Mesendoderm (in vitro differentiated cells): ENCODE measurements around the gene PCYT2. TPM values are rescaled to one million over a fixed set of nuclear protein-coding genes. Genes with fewer than 3 reads are reported as not detected.

Source experiments
- DNase-seq: peaks from one replicate; pipeline ENCODE4 v3.0.0; 2013
- H2AK5ac ChIP-seq: 2 replicates; pipeline ENCODE4 v1.6.1; 2013; ENCODE audit warnings: low read length, inconsistent platforms
- H2BK120ac ChIP-seq: 2 replicates; pipeline ENCODE4 v1.6.1; 2013; ENCODE audit warnings: low read depth, mild to moderate bottlenecking, low read length, moderate library complexity, mixed read lengths
- H2BK15ac ChIP-seq: replicated peaks from 2 replicates; pipeline ENCODE4 v1.6.1; 2013; ENCODE audit warnings: low read depth, mild to moderate bottlenecking, moderate library complexity
- H2BK5ac ChIP-seq: 2 replicates; pipeline ENCODE4 v1.6.1; 2013; ENCODE audit warnings: low read length, inconsistent platforms
- H3K18ac ChIP-seq: 2 replicates; pipeline ENCODE4 v1.6.1; 2013; ENCODE audit warnings: mild to moderate bottlenecking, low read length, mixed read lengths
- H3K23ac ChIP-seq: one replicate; pipeline ENCODE4 v1.6.1; 2013; ENCODE audit warnings: low read length
- H3K27ac ChIP-seq: 2 replicates; pipeline ENCODE4 v1.5.1; 2013; ENCODE audit warnings: low read depth, mild to moderate bottlenecking, inconsistent platforms, low read length, moderate library complexity
- H3K27me3 ChIP-seq: 2 replicates; pipeline ENCODE4 v1.6.1; 2013; ENCODE audit warnings: low read length, control low read depth, mild to moderate bottlenecking, inconsistent platforms; ENCODE audit not compliant: insufficient read depth, poor library complexity
- H3K36me3 ChIP-seq: 2 replicates; pipeline ENCODE4 v1.6.1; 2013; ENCODE audit warnings: low read length, inconsistent platforms; ENCODE audit not compliant: control insufficient read depth, insufficient read depth
- H3K4ac ChIP-seq: one replicate; pipeline ENCODE4 v1.6.1; 2013; ENCODE audit warnings: low read depth, mild to moderate bottlenecking, low read length, moderate library complexity
- H3K4me1 ChIP-seq: 2 replicates; pipeline ENCODE4 v1.6.1; 2013; ENCODE audit warnings: low read depth, low read length, inconsistent platforms; ENCODE audit not compliant: control insufficient read depth
- H3K4me2 ChIP-seq: 2 replicates; pipeline ENCODE4 v1.6.1; 2013; ENCODE audit warnings: low read length
- H3K4me3 ChIP-seq: 2 replicates; pipeline ENCODE4 v1.5.1; 2013; ENCODE audit warnings: mild to moderate bottlenecking, low read length
- H3K56ac ChIP-seq: one replicate; pipeline ENCODE4 v1.6.1; 2013; ENCODE audit warnings: low read length
- H3K79me1 ChIP-seq: 2 replicates; pipeline ENCODE4 v1.6.1; 2013; ENCODE audit warnings: low read length, inconsistent platforms
- H3K79me2 ChIP-seq: 2 replicates; pipeline ENCODE4 v1.6.1; 2013; ENCODE audit warnings: mild to moderate bottlenecking, low read length; ENCODE audit not compliant: control insufficient read depth, insufficient read depth
- H3K9ac ChIP-seq: 2 replicates; pipeline ENCODE4 v1.6.1; 2013; ENCODE audit warnings: low read length, inconsistent platforms
- H4K5ac ChIP-seq: one replicate; pipeline ENCODE4 v1.6.1; 2013; ENCODE audit warnings: low read length
- H4K8ac ChIP-seq: one replicate; pipeline ENCODE4 v1.6.1; 2013; ENCODE audit warnings: low read depth, mild to moderate bottlenecking, control low read depth, low read length, moderate library complexity
- WGBS: extraction: QIAGEN DNeasy Blood & Tissue Kit; methylation state at CpG from one replicate; pipeline ENCODE4 v1.1.7; 2013; ENCODE audit warnings: low lambda C conversion rate, missing lambda C conversion rate; ENCODE audit not compliant: insufficient coverage; ENCODE audit errors: extremely low coverage; 5-methylcytosine and 5-hydroxymethylcytosine counted together
- polyA plus RNA-seq, 2 experiments: library from polyadenylated mRNA; stranded (reverse); fragments of 200-250 nt; gene quantifications; one replicate each; pipeline ENCODE4 v1.2.3, GENCODE V29; 2013

Gene PCYT2
- 17.0 TPM for polyA plus RNA-seq (2013, experiment 1 of 2)
- 17.9 TPM for polyA plus RNA-seq (2013, experiment 2 of 2)

GRCh38 chr17:81911277-81911961, at the start of gene PCYT2:
Gene PCYT2 (minus strand): TSS chr17:81911399. CDS start chr17:81911355, 44 bp downstream.
- no CpG with 5 or more reads among the region's 84 CpGs for WGBS
- H3K23ac ChIP-seq = peak within 1 kb of the TSS; percentile 55
- no peak within 1 kb of the TSS for H2AK5ac ChIP-seq
- H2BK120ac ChIP-seq = no peak within 1 kb of the TSS
- no peaks in the 10 kb centered on the region for H3K27me3 ChIP-seq
- H3K79me2 ChIP-seq = peaks cover 5% of the 10 kb centered on the region
- peaks cover 6% of the 10 kb centered on the region for H3K36me3 ChIP-seq
- H3K56ac ChIP-seq = peak within 1 kb of the TSS; percentile 79
- H3K27ac ChIP-seq = no peak within 1 kb of the TSS
- H4K5ac ChIP-seq = no peak within 1 kb of the TSS
- H2BK15ac ChIP-seq = no peak within 1 kb of the TSS
- H3K9ac ChIP-seq = peak within 1 kb of the TSS; percentile 57
- H3K4me2 ChIP-seq = peak within 1 kb of the TSS; percentile 90
- peak; percentile 93 for DNase-seq
- H2BK5ac ChIP-seq = no peak within 1 kb of the TSS
- peak within 1 kb of the TSS; percentile 15 for H3K18ac ChIP-seq
- peak within 1 kb of the TSS; percentile 36 for H3K4ac ChIP-seq
- peak within 1 kb of the TSS; percentile 46 for H3K4me3 ChIP-seq
- H3K79me1 ChIP-seq = peaks cover 9% of the 10 kb centered on the region
- peaks cover 3% of the 10 kb centered on the region for H3K4me1 ChIP-seq
- H4K8ac ChIP-seq = no peak within 1 kb of the TSS

- peak overlapping the region; percentile 77 for H3K18ac ChIP-seq
- H3K4me2 ChIP-seq = peak overlapping the region; percentile 48
- no peak overlapping the region for H4K8ac ChIP-seq
- H2AK5ac ChIP-seq = no peak overlapping the region
- H3K9ac ChIP-seq = peak overlapping the region; percentile 37
- no CpG with 5 or more reads among the region's 98 CpGs for WGBS
- H3K79me2 ChIP-seq = no peaks in the 10 kb centered on the region
- no peak overlapping the region for H2BK5ac ChIP-seq
- peak overlapping the region; percentile 45 for H3K23ac ChIP-seq
- peak overlapping the region; percentile 63 for H3K4ac ChIP-seq
- H4K5ac ChIP-seq = no peak overlapping the region
- peak; percentile 59 for DNase-seq
- no peak overlapping the region for H2BK15ac ChIP-seq
- H3K79me1 ChIP-seq = no peaks in the 10 kb centered on the region
- no peak overlapping the region for H3K27ac ChIP-seq
- H3K56ac ChIP-seq = peak overlapping the region; percentile 78
- H3K36me3 ChIP-seq = no peaks in the 10 kb centered on the region
- H2BK120ac ChIP-seq = no peak overlapping the region
- peak overlapping the region; percentile 24 for H3K4me3 ChIP-seq
- H3K4me1 ChIP-seq = peaks cover 5% of the 10 kb centered on the region
- peaks cover 6% of the 10 kb centered on the region for H3K27me3 ChIP-seq
Observed at GRCh38 chr17:81960130-81960958, 49.1 kb upstream of the PCYT2 start.

DNA sequence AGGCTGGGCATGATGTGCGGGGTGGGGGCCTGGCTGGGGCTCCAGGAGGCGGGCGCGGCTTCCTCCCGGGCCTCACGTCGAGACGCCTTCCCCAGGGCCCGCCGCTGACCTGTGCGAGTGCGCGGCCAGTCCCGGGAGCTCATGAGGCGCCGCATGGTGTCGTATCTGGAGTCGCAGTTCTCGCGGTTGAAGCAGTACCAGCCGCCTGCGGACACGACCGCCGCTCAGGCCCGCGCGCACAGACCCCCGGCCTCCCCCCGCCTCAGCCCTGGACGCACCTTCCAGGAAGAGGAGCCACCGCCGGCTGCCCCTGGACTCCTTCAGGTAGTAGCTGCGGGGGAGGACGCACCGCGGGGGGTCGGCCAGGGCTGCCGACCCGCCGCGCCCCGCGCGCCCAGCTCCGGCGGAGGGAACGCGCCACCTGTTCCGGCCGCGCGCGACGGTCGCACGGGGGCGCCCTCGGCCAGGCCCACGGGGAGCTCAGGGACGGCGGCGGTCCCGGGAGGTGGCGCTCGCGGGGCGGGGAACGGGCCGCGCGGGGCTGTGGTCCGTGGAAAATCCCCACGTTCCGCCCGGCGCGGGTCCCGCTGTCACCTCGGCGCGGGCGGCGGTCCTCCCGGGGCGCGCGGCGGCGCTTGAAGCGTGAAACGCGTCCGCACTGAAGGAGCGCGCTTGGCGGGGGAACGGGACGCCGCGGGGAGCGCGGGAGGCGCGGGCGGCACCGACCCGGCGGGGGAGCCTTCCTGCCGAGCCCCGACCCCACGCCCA, 48.3 kb upstream of the PCYT2 start:
- H3K4ac ChIP-seq = no peak overlapping the region
- H3K23ac ChIP-seq = no peak overlapping the region
- peaks cover 6% of the 10 kb centered on the region for H3K27me3 ChIP-seq
- no peaks in the 10 kb centered on the region for H3K79me2 ChIP-seq
- peak overlapping the region; percentile 48 for H3K4me2 ChIP-seq
- H3K79me1 ChIP-seq = no peaks in the 10 kb centered on the region
- peak overlapping the region; percentile 77 for H3K18ac ChIP-seq
- H2BK120ac ChIP-seq = no peak overlapping the region
- H4K5ac ChIP-seq = no peak overlapping the region
- no peak overlapping the region for H4K8ac ChIP-seq
- peak overlapping the region; percentile 24 for H3K4me3 ChIP-seq
- no CpG with 5 or more reads among the region's 112 CpGs for WGBS
- no peak overlapping the region for H2AK5ac ChIP-seq
- no peak overlapping the region for H2BK5ac ChIP-seq
- H3K27ac ChIP-seq = no peak overlapping the region
- peak overlapping the region; percentile 42 for H3K9ac ChIP-seq
- H3K56ac ChIP-seq = peak overlapping the region; percentile 78
- peak; percentile 63 for DNase-seq
- no peak overlapping the region for H2BK15ac ChIP-seq
- peaks cover 5% of the 10 kb centered on the region for H3K4me1 ChIP-seq
- no peaks in the 10 kb centered on the region for H3K36me3 ChIP-seq

DNA sequence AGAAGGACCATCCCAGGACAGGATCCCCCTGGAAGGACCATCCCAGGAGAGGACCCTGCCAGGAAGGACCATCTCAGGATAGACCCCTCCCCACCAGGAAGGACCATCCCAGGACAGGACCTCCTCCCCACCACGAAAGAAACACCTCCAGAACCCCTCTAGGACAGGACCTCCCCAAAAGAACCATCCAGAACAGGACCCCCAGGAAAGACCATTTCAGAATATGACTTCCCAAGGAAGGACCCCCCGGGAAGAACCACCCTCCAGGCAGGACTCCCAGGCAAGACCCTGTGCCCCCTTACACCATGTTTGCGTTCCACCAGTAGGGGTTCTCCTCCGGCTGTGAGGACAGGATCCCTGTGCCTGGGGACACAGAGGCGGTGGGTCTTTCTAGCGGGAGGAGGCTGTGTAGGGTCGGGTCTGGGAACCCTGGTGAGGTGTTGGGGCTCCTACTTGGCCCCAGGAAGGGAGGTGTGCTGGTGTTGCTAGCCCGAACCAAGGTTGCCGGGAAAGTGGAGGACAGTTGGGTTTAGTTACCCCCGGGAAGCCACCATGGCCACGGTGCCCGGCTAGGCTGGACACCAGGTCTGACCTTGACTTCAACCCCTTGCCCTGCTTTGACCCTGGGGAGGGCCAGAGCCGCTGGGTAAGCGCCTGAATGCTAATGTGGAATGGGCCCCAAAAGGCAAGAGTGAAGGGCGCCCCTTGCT, 47.6 kb upstream of the PCYT2 start:
- Histone ChIP-seq H4K8ac (no peak overlapping the region), H2AK5ac (no peak overlapping the region), H3K4me3 (no peak overlapping the region), H3K23ac (no peak overlapping the region), H3K79me2 (no peaks in the 10 kb centered on the region), H3K4ac (no peak overlapping the region), H3K9ac (peak overlapping the region; percentile 42), H3K4me1 (peaks cover 4% of the 10 kb centered on the region), H3K4me2 (no peak overlapping the region), H3K18ac (no peak overlapping the region), H3K36me3 (no peaks in the 10 kb centered on the region), H3K27me3 (peaks cover 6% of the 10 kb centered on the region), H4K5ac (no peak overlapping the region), H3K56ac (peak overlapping the region; percentile 58), H3K79me1 (no peaks in the 10 kb centered on the region), H3K27ac (no peak overlapping the region), H2BK15ac (no peak overlapping the region), H2BK120ac (no peak overlapping the region), H2BK5ac (no peak overlapping the region)
- no CpG with 5 or more reads among the region's 15 CpGs for WGBS
- DNase-seq = no peak

DNA sequence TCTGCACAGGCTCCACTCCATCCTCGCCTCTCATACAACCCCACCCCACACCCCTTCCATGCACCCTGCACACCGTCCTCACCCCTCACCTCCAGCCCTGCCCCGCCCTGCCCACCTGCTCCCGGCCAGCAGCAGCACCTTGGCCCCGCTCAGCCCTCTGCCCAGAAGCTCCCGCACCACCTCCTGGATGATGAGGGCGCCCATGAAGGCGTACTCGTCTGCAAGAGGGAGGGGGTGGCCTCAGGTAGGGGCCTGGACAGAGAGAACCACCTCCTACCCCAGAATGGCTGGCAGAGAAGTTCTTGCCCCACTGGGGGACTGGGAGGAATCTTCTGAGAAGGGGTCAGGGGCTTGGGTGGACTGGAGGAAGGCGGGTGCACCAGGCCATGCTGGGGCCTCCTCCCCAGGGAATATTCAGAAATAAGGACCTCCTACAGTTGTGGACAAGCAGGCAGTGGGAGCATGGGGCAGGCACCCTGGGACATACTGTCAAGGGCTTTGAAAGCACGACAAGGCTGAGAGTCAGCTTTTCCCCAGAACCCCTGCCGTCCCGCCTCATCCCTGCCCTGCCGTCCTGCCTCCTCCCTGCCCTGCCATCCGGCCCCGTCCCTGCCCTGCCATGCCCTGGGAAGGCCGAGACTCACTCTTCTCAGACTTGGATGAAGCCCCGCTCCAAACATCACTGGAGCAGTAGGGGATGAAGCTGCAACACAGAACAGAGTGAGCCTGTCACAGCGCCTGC, 46.7 kb upstream of the PCYT2 start:
- peaks cover 6% of the 10 kb centered on the region for H3K27me3 ChIP-seq
- H3K4me2 ChIP-seq = no peak overlapping the region
- no peak overlapping the region for H4K8ac ChIP-seq
- no peaks in the 10 kb centered on the region for H3K36me3 ChIP-seq
- no peak overlapping the region for H3K23ac ChIP-seq
- no peak overlapping the region for H4K5ac ChIP-seq
- no peak overlapping the region for H3K27ac ChIP-seq
- DNase-seq = no peak
- H3K4me3 ChIP-seq = no peak overlapping the region
- no CpG with 5 or more reads among the region's 19 CpGs for WGBS
- H3K4me1 ChIP-seq = peaks cover 2% of the 10 kb centered on the region
- H2BK15ac ChIP-seq = no peak overlapping the region
- no peak overlapping the region for H2BK5ac ChIP-seq
- H3K9ac ChIP-seq = no peak overlapping the region
- H2BK120ac ChIP-seq = no peak overlapping the region
- H3K56ac ChIP-seq = no peak overlapping the region
- H3K79me1 ChIP-seq = no peaks in the 10 kb centered on the region
- no peaks in the 10 kb centered on the region for H3K79me2 ChIP-seq
- no peak overlapping the region for H3K4ac ChIP-seq
- H3K18ac ChIP-seq = no peak overlapping the region
- no peak overlapping the region for H2AK5ac ChIP-seq
